HepG2 (cell line): ENCODE results near the gene AHCYL1. TPM values are rescaled to one million over a fixed set of nuclear protein-coding genes. Genes with fewer than 3 reads are reported as not detected.

Experiments used
- ATAC-seq: fragments of 200-7000 bp; cut with Tn5 transposase; 3 replicates; pipeline ENCODE4 v1.9.1; 2020; ENCODE audit warnings: mild to moderate bottlenecking, moderate library complexity
- BruUV-seq: library from RNA; stranded (reverse); fragments of 400-500 nt; replicated peaks from 2 replicates; lab custom pipeline; 2021; lab: Mats Ljungman, UMichigan
- CTCF ChIA-PET: fragments of 300-600 bp; formaldehyde crosslinking; extraction: SDS; loops from one replicate; lab custom pipeline; 2021; ENCODE audit warnings: low total read pairs, inconsistent platforms, low intra/inter-chr PET ratio; lab: Yijun Ruan, JAX
- POLR2A ChIA-PET: fragments of 350-600 bp; sonication (Branson Sonifier 250); formaldehyde crosslinking; loops from one replicate; lab custom pipeline; 2020; ENCODE audit warnings: antibody characterized with exemption, inconsistent platforms; lab: Yijun Ruan, JAX
- DNase-seq: peaks from one replicate; pipeline ENCODE4 v3.0.0-alpha.2; 2015; ENCODE audit warnings: low spot score
- FAIRE-seq: peaks from 3 replicates; lab custom pipeline; 2011; peaks lifted over from hg19 to GRCh38; lab: Jason Lieb, UNC
- H2AFZ ChIP-seq: one replicate; pipeline ENCODE4 v1.6.1; 2011; ENCODE audit warnings: low read length, inconsistent platforms
- H3K27ac ChIP-seq: fragments of 300-600 bp; 3 replicates; pipeline ENCODE4 v1.8.0; 2011; ENCODE audit warnings: mixed run types, mild to moderate bottlenecking, mixed read lengths, low read length, inconsistent platforms; ENCODE audit not compliant: insufficient read depth; ENCODE audit errors: extremely low read length
- H3K27me3 ChIP-seq, 2 experiments: fragments of 200-600 bp in 1 of 2; 2 replicates in 1 of 2; 3 replicates in 1 of 2; pipeline versions ENCODE4 v1.6.0 to v1.8.0; 2011; ENCODE audit warnings: low read length in 2 of 2, mild to moderate bottlenecking in 2 of 2, moderate library complexity in 2 of 2, inconsistent platforms in 1 of 2; ENCODE audit not compliant: insufficient read depth in 2 of 2, control insufficient read depth in 1 of 2
- H3K36me3 ChIP-seq, 2 experiments: fragments of 200-600 bp in 1 of 2; replicated peaks in 1 of 2; 2 replicates in 1 of 2; 3 replicates in 1 of 2; pipeline versions ENCODE4 v1.5.1 to v1.8.0; 2011; ENCODE audit warnings: low read length in 2 of 2, inconsistent platforms in 1 of 2; ENCODE audit not compliant: insufficient read depth in 2 of 2, control insufficient read depth in 1 of 2
- H3K4me1 ChIP-seq: 2 replicates; pipeline ENCODE4 v1.5.1; 2012; ENCODE audit warnings: low read length, inconsistent platforms; ENCODE audit not compliant: insufficient read depth
- H3K4me2 ChIP-seq: 2 replicates; pipeline ENCODE4 v1.6.0; 2011; ENCODE audit warnings: low read depth, low read length, inconsistent platforms
- H3K4me3 ChIP-seq, 3 experiments: fragments of 200-600 bp in 1 of 3; sonication (generic), shearing (Covaris generic) in 1 of 3; replicated peaks in 1 of 3; 2 replicates each; pipeline ENCODE4 v1.5.1; 2011 to 2016; ENCODE audit warnings: low read length in 3 of 3, inconsistent platforms in 2 of 3, low read depth in 2 of 3, mild to moderate bottlenecking in 2 of 3, control low read depth in 1 of 3, mixed read lengths in 1 of 3; ENCODE audit not compliant: insufficient read depth in 1 of 3
- H3K79me2 ChIP-seq: one replicate; pipeline ENCODE4 v1.6.1; 2011; ENCODE audit warnings: low read length, inconsistent platforms; ENCODE audit not compliant: insufficient read depth
- H3K9ac ChIP-seq: 2 replicates; pipeline ENCODE4 v1.6.0; 2011; ENCODE audit warnings: mild to moderate bottlenecking, low read depth, low read length, inconsistent platforms; ENCODE audit not compliant: insufficient read depth
- H3K9me3 ChIP-seq: 2 replicates; pipeline ENCODE4 v1.5.1; 2012; ENCODE audit warnings: mild to moderate bottlenecking, low read length
- H4K20me1 ChIP-seq: 2 replicates; pipeline ENCODE4 v1.6.0; 2011; ENCODE audit warnings: inconsistent platforms, mild to moderate bottlenecking, low read length, moderate library complexity; ENCODE audit not compliant: insufficient read depth
- CCAR2 ChIP-seq: fragments of 200-400 bp; formaldehyde crosslinking; optimal IDR thresholded peaks from 2 replicates; pipeline ENCODE3; 2018; ENCODE audit warnings: low read depth, mild to moderate bottlenecking, low read length, moderate library complexity
- ETV5 ChIP-seq: IDR thresholded peaks from 2 replicates; pipeline ENCODE4 v1.6.1; 2018; ENCODE audit warnings: missing biosample characterization, missing genetic modification reagents, inconsistent platforms, borderline replicate concordance
- HMGXB3 ChIP-seq: sonication (generic); formaldehyde crosslinking; IDR thresholded peaks from 2 replicates; pipeline ENCODE4 v1.4.0; 2020; ENCODE audit warnings: missing genetic modification reagents, borderline replicate concordance
- MBD4 ChIP-seq: IDR thresholded peaks from 2 replicates; pipeline ENCODE4 v1.6.1; 2012; ENCODE audit warnings: low read length, inconsistent platforms, borderline replicate concordance
- NFYB ChIP-seq: sonication (generic); formaldehyde crosslinking; IDR thresholded peaks from 2 replicates; pipeline ENCODE4 v1.4.0; 2020; ENCODE audit warnings: missing genetic modification reagents
- NR2C2 ChIP-seq: sonication (generic); formaldehyde crosslinking; IDR thresholded peaks from 2 replicates; pipeline ENCODE4 v1.4.0; 2020; ENCODE audit warnings: missing genetic modification reagents, mild to moderate bottlenecking, moderate library complexity, borderline replicate concordance
- RAD21 ChIP-seq: fragments of 450-650 bp; formaldehyde crosslinking; IDR thresholded peaks from 2 replicates; pipeline ENCODE4 v1.5.0; 2020; ENCODE audit warnings: mild to moderate bottlenecking
- REXO4 ChIP-seq: sonication (generic); formaldehyde crosslinking; IDR thresholded peaks from 2 replicates; pipeline ENCODE4 v1.8.0; 2022; ENCODE audit warnings: missing genetic modification reagents, mild to moderate bottlenecking, borderline replicate concordance
- RXRB ChIP-seq: IDR thresholded peaks from 2 replicates; pipeline ENCODE4 v1.6.1; 2016; ENCODE audit warnings: borderline replicate concordance, missing genetic modification reagents, missing compliant biosample characterization
- ZFP1 ChIP-seq: IDR thresholded peaks from 2 replicates; pipeline ENCODE4 v1.6.1; 2016
- ZNF138 ChIP-seq: sonication (generic); formaldehyde crosslinking; IDR thresholded peaks from 2 replicates; pipeline ENCODE4 v1.5.0; 2020; ENCODE audit warnings: mild to moderate bottlenecking, low read depth, missing genetic modification reagents
- ZNF256 ChIP-seq: sonication (generic); formaldehyde crosslinking; conservative IDR thresholded peaks from 2 replicates; pipeline ENCODE4 v1.4.0; 2020; ENCODE audit warnings: missing genetic modification reagents
- ZNF331 ChIP-seq: sonication (generic); formaldehyde crosslinking; IDR thresholded peaks from 2 replicates; pipeline ENCODE4 v1.4.0; 2020; ENCODE audit warnings: missing genetic modification reagents
- ZNF441 ChIP-seq: sonication (generic); formaldehyde crosslinking; IDR thresholded peaks from 2 replicates; pipeline ENCODE4 v1.7.0; 2021; ENCODE audit warnings: missing genetic modification reagents, borderline replicate concordance
- ZNF598 ChIP-seq: sonication (generic); formaldehyde crosslinking; IDR thresholded peaks from 2 replicates; pipeline ENCODE4 v1.5.1; 2020; ENCODE audit warnings: mild to moderate bottlenecking, missing genetic modification reagents, borderline replicate concordance
- ZNF788 ChIP-seq: sonication (generic); formaldehyde crosslinking; IDR thresholded peaks from 2 replicates; pipeline ENCODE4 v1.5.0; 2020; ENCODE audit warnings: mild to moderate bottlenecking, missing genetic modification reagents, borderline replicate concordance
- WGBS: methylation state at CpG from one replicate; pipeline ENCODE4 v1.1.6; 2017; ENCODE audit warnings: low lambda C conversion rate; 5-methylcytosine and 5-hydroxymethylcytosine counted together
- in situ Hi-C: cut with HindIII; loops from 2 replicates; pipeline ENCODE4 v1.10.0; 2017; ENCODE audit warnings: low pct_unique_long_range_greater_than_20kb; ENCODE audit not compliant: extremely low pct_ligation_motif_present
- intact Hi-C: fragments of 100-400 bp; cut with micrococcal nuclease; formaldehyde crosslinking; loops from one replicate; pipeline ENCODE4 v1.10.0; 2022; ENCODE audit not compliant: unreplicated experiment
- polyA plus RNA-seq, 8 experiments: library from polyadenylated mRNA; depleted of rRNA in 3 of 8; stranded (reverse) in 7 of 8; unstranded in 1 of 8; fragments of >200 nt; fragmentation: Illumina TruSeq in 4 of 8; extraction: Trizol in 4 of 8; gene quantifications; 2 replicates each; pipeline versions ENCODE4 v1.2.1 to v1.2.3, GENCODE V29; 2011 to 2016; ENCODE audit warnings: low read depth in 4 of 8, missing spikeins in 1 of 8, mixed read lengths in 1 of 8; ENCODE audit not compliant: insufficient read depth in 1 of 8
- total RNA-seq, 5 experiments: library from RNA; depleted of rRNA; stranded (reverse); fragments of >200 nt; fragmentation: Illumina TruSeq; extraction: Trizol; gene quantifications; 2 replicates each; pipeline ENCODE4 v1.2.3, GENCODE V29; 2016; ENCODE audit warnings: low read depth in 1 of 5

AHCYL1 gene
- total and polyA plus RNA-seq, 2 of the 13 experiments (the other 11 are each of a cell fraction or from before 2014, with no cell fraction given): 40.9 to 76.3 TPM

GRCh38 chr1:109979489-109980091 is 5.0 kb upstream of the AHCYL1 start (continued):
- no peak for TF ChIP-seq REXO4
- no peak for TF ChIP-seq CCAR2
- TF ChIP-seq ZNF331 (CRISPR knock-in tag): no peak

GRCh38 chr1:109980324-109981003 is 4.1 kb upstream of the AHCYL1 start:
- Histone ChIP-seq H3K9me3 (peaks cover 15% of the 10 kb centered on the region), H4K20me1 (no peaks in the 10 kb centered on the region), H3K9ac (no peak overlapping the region), H3K4me1 (peaks cover 78% of the 10 kb centered on the region), H3K36me3 (no peaks in the 10 kb centered on the region), H3K4me2 (peak overlapping the region; percentile 68), H3K4me3 (no peak overlapping the region), H3K27ac (no peak overlapping the region), H3K27me3 (no peaks in the 10 kb centered on the region; a peak in 1 of 5 replicates), H3K79me2 (peaks cover 6% of the 10 kb centered on the region), H2AFZ (no peak overlapping the region)
- DNase-seq (peak; percentile 32), FAIRE-seq (peak; percentile 12), ATAC-seq (peak; percentile 22)
- CTCF ChIA-PET: interaction anchor here (1.2 to 3.3 kb wide), 4 partner anchors 20 to 204 kb away, joined by 3 to 21 read pairs (median 18); no protein-coding TSS in a partner anchor
- intact Hi-C loops: loop anchor here (1.0 to 10.0 kb wide), 7 partner anchors 20 to 436 kb away; partner anchors contain the start of genes GNAI3 and GSTM5
- BruUV-seq: no TSS peak
- 8% methylated on average over 5 of the region's 6 CpGs for WGBS
- in situ Hi-C loops: loop anchor here (5.0 to 10.0 kb wide), 3 partner anchors 58 to 336 kb away; no protein-coding TSS in a partner anchor
- POLR2A ChIA-PET: interaction anchor here (7.1 kb wide), 1 partner anchor 20 kb away, joined by 34 read pairs; no protein-coding TSS in a partner anchor
- TF ChIP-seq NR2C2: no peak
- peak; percentile 32; the same call in 1 of the 2 replicates for TF ChIP-seq ZNF788 (CRISPR knock-in tag)
- peak; percentile 13; the same call in 1 of the 2 replicates for TF ChIP-seq RXRB (CRISPR knock-in tag)
- TF ChIP-seq ETV5: peak; percentile 28; the same call in 1 of the 2 replicates
- TF ChIP-seq ZFP1 (CRISPR knock-in tag): no peak
- TF ChIP-seq ZNF256 (CRISPR knock-in tag): no peak
- TF ChIP-seq ZNF598 (CRISPR knock-in tag): no peak
- TF ChIP-seq MBD4: no peak
- TF ChIP-seq HMGXB3: no peak
- TF ChIP-seq ZNF138: no peak
- TF ChIP-seq NFYB (CRISPR knock-in tag): no peak
- TF ChIP-seq ZNF441 (CRISPR knock-in tag): no peak
- peak; percentile 87 for TF ChIP-seq RAD21 (CRISPR knock-in tag)
